GM19455 (cell line): ENCODE results near the gene TMEM271.

Experiments
- ATAC-seq: cut with Tn5 transposase; IDR thresholded peaks from one replicate; pipeline ENCODE4 v1.9.1; 2021; ENCODE audit not compliant: unreplicated experiment

TMEM271 gene, protein sequence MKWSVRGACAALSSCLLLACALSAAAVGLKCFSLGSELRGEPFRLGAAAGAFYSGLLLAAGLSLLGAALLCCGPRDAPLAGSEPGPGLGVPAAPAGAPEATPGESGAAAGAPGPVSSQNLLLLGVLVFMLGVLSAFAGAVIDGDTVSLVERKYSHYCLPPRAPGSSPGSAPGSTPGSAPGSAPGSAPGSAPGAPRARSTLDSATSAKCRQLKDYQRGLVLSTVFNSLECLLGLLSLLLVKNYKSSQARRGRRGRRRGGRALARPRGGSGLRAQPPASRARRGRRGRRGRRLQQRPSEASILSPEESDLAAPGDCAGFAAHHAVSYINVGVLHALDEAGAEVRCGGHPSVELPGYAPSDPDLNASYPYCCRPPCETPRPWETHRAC

DNA sequence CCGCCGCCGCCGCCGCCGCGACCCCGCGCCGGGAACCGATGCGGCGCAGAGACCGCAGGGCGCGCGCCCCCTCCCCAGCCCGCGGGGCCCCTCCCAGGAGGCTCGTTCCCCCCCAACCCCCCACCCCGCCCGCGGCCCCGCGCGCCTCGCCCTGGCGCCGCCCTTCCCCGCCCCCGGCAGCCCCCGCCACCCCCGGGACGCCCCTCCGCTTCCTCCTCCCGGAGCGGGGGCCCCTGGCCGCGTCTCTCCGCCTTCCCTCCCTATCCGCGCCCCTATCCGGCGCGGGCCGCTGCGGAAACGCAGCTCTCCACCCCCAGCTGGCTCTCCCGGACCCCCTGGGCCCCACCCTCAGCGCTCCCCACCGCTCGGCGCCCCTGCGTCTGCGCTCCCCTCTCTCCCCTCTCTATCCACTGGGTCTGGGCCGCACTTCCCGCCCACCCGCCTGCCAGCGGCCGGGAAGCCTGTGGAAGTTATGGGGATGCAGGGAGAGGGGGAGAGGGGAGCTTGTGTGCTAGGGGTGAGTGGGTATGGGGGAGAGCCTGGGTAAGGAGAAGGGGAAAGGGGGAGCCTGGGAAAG, at the start of gene TMEM271:
Gene TMEM271 (minus strand): TSS at position 51 of the 577 bp plus-strand sequence. CDS start 233 bp downstream, outside the sequence.
- ATAC-seq, result no peak

DNA sequence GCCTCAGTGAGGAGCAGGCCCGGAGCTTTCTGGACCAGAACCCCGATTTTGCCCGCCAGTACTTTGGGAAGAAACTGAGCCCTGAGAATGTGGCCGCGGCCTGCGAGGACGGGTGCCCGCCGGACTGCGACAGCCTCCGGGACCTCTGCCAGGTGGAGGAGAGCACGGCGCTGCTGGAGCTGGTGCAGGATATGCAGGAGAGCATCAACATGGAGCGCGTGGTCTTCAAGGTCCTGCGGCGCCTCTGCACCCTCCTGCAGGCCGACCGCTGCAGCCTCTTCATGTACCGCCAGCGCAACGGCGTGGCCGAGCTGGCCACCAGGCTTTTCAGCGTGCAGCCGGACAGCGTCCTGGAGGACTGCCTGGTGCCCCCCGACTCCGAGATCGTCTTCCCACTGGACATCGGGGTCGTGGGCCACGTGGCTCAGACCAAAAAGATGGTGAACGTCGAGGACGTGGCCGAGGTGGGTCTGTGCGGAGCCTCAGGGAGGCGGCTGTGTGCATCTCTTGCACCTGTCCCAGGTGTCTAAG, 49.6 kb upstream of the TMEM271 start:
- no peak for ATAC-seq

GRCh38 chr4:624705-625590, 48.9 kb upstream of the TMEM271 start, which contains the start of gene PDE6B:
PDE6B (plus strand) TSS chr4:625573; CDS start chr4:625627, 54 bp downstream.
- ATAC-seq, result no peak

GRCh38 chr4:623914-624566, 47.9 kb upstream of the TMEM271 start:
- no peak for ATAC-seq

DNA sequence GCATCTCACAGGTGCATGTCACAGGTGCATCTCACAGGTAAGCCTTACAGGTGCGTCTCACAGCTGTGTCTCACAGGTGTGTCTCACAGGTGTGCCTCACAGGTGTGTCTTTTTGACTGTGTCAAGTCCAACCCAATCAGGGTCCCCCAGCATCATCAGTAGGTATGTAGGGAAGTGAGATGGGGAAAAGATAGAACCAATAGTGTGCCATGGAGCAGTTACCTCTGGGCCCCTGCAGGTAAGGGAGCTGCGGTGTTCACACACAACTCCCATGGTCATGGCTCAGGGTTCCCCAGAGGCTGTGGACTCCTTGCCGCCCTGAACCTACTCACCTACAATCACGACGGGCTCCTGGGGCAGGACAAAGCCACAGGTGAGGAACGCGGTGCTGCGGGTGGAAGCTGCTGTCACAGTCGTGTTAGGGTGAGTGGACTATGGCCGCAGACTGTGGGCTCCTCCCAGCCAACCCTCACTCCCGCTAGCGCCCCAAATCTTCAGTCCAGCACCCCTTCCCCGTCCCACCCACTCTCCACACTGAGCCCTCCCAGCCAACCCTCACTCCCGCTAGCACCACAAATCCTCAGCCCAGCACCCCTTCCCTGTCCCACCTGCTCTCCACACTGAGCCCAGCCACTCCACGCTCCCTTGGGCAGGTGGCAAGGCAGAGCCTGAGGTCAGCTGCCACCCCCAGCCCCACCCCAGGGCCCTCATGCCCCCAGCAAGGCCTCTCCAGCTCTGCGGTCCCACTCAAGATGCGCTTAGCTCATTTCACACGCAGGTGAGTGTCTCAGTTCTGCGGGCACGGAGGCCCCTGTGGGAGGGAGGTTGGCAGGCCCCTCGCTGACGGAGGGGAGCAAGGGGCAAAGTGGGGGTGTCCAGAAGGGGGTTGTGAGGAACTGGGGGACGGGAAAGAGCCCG, 47.2 kb upstream of the TMEM271 start:
- no peak for ATAC-seq

DNA sequence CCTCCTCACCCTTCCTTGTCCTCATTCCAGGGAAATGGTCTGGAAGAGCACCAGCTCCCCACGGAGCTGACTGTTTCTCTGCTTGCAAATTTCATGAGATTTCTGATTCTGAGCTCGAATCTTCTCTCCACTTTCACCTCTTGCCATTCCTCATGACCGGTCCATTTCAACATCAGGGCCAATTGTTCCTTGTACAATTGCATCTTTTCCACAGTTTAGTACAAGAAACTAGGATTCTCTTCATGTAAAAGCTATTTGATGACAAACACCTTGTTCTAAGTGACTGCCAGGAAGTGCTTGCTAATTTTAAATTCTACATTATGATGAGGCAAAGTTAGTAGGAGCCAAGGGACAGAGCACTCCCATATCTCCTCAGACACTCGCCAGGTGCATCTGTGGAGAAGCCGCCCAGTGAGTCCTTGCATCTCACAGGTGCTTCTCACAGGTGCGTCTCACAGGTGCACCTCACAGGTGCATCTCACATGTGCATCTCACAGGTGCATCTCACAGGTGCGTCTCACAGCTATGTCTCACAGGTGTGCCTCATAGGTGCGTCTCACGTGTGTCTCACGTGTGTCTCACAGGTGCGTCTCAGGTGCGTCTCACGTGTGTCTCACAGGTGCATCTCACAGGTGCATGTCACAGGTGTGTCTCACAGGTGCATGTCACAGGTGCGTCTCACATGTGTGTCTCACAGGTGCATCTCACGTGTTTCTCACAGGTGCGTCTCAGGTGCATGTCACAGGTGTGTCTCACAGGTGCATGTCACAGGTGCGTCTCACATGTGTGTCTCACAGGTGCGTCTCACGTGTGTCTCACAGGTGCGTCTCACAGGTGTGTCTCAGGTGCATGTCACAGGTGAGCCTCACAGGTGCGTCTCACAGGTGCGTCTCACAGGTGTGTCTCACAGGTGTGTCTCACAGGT, 46.2 kb upstream of the TMEM271 start:
- no peak for ATAC-seq

DNA sequence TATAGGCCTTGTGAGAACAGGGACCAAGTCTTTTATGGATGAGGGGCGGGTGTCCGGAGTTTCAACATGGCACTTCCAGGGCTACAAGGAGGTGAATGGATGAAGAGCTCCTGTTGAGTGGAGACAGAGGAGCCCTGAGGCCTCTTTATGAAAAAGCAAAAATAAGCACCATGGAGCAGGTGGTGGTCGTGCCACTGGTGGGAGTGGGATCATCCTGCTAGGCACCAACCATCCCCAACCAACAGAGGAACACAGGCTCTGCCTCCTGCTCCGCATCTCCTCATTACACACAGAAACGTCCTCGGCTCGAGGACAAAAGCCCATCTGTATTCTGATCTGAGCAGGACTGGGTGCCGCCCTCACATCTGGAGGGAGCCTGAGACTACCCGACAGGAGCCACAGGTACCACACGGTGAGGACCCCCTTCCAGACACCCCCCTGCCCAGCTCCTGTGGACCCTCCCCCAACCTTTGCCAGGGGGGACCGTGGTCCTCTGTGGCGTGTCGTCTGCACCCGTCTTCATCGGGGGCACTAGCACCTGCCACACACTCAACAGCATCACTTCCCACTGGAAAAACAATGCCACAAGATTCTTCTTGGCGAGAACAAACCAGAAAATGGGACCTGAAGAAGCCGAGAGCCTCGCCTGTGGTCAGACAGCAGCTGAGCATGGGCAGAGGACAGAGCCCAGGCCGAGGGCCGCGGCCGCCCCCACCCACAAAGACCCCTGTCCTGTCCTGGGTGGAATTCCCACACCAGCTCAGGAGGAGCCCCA, 45.4 kb upstream of the TMEM271 start:
- ATAC-seq, result no peak

DNA sequence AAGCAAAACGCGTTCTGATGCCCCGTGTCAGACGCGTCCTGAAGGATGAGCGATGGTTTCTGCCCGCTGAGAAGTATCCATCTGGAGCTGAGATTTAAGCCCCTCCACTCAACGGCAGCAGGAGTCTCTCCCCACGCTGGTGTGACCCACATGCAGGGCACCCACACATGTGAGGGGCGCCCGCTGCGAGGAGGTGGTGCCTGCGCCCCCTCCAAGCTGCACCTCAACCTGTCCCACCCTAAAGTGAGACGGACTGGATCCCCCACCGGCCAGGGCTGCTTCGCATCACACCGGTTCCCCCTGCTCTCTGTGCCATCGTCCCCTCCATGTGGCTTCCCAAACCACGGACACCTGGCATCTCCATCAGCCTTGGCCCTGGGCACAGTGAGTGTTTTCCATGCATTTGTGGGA, 44.8 kb upstream of the TMEM271 start:
- ATAC-seq, result no peak

- no peak for ATAC-seq
Measured at GRCh38 chr4:620201-620600, 44.1 kb upstream of the TMEM271 start.

GRCh38 chr4:617644-618641, 41.8 kb upstream of the TMEM271 start:
- no peak for ATAC-seq

DNA sequence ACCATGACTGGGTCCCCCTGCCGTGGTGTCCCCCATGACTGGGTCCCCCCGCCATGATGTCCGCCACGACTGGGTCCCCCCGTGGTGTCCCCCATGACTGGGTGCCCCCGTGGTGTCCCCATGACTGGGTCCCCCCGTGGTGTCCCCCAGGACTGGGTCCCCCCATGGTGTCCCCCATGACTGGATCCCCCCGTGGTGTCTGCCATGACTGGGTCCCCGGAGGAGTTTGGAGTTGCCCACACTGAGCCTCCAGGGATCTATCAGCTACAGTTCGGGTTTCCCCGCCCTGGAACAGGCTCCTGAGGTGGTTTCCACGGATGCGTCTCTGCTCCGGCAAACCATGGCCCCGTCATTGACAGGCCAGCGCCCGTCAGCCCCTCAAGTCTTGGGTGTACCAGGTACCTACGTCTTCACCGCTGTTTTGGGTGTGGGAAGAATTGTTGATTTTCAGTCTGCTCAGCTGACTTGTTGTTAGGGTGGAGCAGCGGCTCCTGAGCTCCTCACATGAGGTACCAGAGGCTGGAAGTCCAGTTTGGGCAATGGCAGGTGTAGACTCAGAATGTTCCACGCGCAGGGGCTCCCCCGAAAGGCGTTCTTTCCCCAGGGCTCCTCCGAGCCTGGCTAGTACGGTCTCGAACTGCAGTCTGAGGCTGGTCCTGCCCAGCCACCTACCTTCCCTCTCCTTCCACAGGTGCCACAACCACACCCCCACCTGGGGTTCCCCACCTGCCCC, 41.0 kb upstream of the TMEM271 start:
- no peak for ATAC-seq

DNA sequence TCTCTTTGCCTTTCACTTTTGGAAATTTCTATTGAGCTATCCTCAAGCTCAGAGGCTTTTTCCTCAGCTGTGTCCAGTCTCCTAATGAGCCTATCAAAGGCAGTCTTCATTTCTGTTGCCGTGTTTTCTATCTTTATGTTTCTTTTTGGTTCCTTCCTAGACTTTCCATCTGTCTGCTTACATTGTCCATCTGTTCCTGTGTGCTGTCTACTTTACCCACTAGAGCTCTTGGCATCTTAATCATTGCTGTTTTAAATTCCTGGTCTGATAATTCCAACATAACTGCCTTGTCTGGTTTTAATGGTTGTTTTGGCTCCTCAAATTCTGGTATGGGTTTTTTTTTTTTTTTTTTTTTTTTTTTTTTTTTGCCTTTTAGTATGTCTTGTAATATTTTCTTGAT, 40.0 kb upstream of the TMEM271 start:
- no peak for ATAC-seq

- ATAC-seq, result no peak
Measured at GRCh38 chr4:613126-613525, 37.0 kb upstream of the TMEM271 start.

DNA sequence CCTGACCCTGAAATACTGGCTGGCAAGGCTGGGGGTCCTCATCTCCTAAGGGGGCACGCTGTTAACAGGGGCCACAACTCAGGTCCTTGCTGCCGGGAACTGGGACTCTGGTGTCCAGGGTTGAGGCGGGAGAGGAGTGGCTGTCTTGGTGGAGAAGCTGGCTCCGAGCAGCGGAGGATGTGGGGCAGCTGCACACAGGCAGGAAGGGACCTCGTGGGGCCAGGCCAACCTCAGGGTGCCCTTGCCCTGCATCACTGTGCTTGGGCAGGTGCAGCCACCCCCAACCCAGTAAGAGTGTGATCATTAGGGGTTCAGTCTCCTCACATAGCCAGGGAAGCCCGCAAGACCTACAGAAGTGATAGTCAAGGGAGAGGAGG, 36.6 kb upstream of the TMEM271 start:
- no peak for ATAC-seq

DNA sequence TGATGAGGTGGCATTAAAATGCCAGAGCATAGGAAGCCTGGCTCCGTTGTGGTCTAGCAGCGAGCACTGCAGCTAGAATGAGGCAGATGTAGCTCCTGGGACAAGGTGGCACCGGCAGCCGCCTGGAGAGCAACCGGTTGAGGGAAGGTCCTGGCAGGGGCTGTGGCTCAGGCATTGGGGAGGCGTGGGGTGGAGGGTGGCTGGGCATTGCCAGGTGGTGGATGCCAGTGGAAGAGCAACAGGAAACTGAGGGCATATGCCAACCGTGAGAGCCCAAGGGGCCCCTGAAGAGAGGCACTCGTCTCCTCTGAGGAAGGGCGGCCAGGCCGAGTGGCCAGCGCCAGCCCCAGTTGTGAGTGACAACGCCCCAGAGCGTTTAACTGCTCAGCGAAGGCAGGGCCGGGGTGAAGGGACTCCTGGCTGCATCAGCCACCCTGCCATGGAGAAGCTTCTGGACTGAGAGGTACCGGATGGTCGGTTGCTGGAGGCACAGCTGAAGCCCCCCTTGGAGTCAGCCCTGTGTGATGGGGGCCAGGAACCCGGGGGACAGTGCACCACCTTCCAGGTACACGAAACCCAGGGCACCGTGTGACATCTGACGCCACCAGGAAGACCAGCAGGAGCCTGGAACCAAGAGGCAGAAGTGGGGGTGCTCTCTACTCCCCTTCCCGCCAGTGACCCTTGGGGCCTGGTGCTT, 36.1 kb upstream of the TMEM271 start:
- ATAC-seq, result no peak
